ENCODE results near the gene TCHH. TPM values are rescaled to one million over a fixed set of nuclear protein-coding genes. Genes with fewer than 3 reads are reported as not detected.
"Not testable (repeated sequence)": the region's sequence is repeated elsewhere in the genome, so short reads cannot be mapped to it uniquely, and the experiment has no call there.

Gene TCHH
- total RNA-seq, 2 donors from 2014 or later = 0.91 TPM; not detected in 1

DNA sequence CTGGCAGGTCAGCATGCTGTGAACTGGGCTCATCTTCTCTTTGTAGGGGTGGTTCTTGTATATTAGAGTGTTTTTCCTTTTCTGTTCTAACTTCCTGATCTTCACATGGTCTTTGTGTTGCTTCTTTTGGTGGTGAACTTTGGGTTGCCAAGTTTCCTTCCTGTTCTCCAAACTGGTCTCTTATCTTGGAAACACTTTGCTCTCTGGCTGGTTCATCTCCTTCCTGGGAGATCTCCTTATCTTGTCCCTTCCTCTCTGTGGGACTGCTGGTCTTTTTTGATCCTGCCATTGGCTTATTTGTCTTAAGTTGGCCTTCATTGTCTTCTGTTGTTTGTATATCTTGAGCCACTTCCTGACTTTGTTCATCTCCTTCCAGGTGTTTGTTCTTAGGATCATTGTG is 28.5 kb downstream of the TCHH start:
- Histone ChIP-seq H3K4me3 (no peak overlapping the region), H3K4me1 (replicated peaks) (no peaks in the 10 kb centered on the region), H3K27ac (no peak overlapping the region), H3K27me3 (replicated peaks; ENCODE audit: insufficient read depth) (no peaks in the 10 kb centered on the region), H3K36me3 (no peaks in the 10 kb centered on the region), H3K9me3 (no peaks in the 10 kb centered on the region)
- TF ChIP-seq POLR2A (IDR thresholded peaks at IDR 0.05) (no peak), POLR2AphosphoS5 (IDR thresholded peaks at IDR 0.05) (no peak)
- TF ChIP-seq, protein P1, sequence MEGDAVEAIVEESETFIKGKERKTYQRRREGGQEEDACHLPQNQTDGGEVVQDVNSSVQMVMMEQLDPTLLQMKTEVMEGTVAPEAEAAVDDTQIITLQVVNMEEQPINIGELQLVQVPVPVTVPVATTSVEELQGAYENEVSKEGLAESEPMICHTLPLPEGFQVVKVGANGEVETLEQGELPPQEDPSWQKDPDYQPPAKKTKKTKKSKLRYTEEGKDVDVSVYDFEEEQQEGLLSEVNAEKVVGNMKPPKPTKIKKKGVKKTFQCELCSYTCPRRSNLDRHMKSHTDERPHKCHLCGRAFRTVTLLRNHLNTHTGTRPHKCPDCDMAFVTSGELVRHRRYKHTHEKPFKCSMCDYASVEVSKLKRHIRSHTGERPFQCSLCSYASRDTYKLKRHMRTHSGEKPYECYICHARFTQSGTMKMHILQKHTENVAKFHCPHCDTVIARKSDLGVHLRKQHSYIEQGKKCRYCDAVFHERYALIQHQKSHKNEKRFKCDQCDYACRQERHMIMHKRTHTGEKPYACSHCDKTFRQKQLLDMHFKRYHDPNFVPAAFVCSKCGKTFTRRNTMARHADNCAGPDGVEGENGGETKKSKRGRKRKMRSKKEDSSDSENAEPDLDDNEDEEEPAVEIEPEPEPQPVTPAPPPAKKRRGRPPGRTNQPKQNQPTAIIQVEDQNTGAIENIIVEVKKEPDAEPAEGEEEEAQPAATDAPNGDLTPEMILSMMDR (IDR thresholded peaks at IDR 0.05) = no peak
- no peak for DNase-seq (ENCODE audit: low spot score)
- intact Hi-C loops (cut with DNase I) = no loop called here

DNA sequence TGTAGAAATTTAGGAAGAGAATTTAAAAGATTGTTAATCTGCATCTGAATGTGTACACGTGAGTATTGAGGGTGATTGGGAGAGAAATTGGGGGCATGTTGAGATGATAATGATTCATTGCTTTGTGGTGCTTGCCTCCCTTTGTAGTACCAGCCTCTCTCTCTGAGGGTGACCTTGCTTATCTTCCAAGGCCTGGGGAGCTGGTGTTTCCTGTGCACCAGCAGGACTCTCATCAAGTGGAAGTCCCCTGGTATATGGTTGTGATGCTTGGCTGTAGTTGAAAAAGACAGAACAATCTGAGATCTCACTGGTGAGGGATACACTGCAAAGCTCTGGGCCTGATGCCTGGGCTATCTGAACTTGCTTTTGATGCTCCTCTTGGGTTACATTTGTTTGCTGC is 30.4 kb downstream of the TCHH start:
- 55% methylated on average over 1 of the region's 1 CpG for WGBS
- Histone ChIP-seq H3K4me3 (no peak overlapping the region), H3K4me1 (replicated peaks) (no peaks in the 10 kb centered on the region), H3K36me3 (no peaks in the 10 kb centered on the region), H3K27ac (no peak overlapping the region), H3K27me3 (replicated peaks; ENCODE audit: insufficient read depth) (no peaks in the 10 kb centered on the region), H3K9me3 (no peaks in the 10 kb centered on the region)
- no peak for DNase-seq (ENCODE audit: low spot score)
- TF ChIP-seq, protein P1 (IDR thresholded peaks at IDR 0.05) = no peak
- TF ChIP-seq POLR2A (IDR thresholded peaks at IDR 0.05) = no peak
- TF ChIP-seq POLR2AphosphoS5 (IDR thresholded peaks at IDR 0.05) = no peak
- intact Hi-C loops (cut with DNase I) = no loop called here

DNA sequence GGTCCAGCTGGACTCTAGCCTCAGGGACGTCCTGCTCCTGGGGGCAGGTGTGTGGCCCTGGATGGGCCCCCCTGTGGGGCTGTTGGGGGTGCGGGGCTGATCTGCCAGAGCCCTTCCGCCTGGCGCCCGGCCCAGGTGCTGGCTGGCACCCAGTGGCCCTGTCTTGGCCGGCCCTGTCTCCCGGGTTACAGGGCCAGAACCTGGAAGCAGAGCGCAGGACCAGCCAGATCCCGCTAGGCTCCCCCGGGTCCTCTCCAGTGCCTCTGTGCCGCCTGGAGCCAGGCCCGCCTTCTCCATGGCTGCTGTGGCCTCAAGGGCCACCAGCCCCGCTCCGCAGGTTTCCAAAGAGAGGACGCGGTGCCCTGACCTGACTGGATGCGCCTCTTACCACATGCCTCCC is 34.2 kb downstream of the TCHH start:
- H3K27ac ChIP-seq; H3K27me3 ChIP-seq (replicated peaks; ENCODE audit: insufficient read depth); H3K36me3 ChIP-seq; H3K9me3 ChIP-seq; DNase-seq (ENCODE audit: low spot score); H3K4me3 ChIP-seq; H3K4me1 ChIP-seq (replicated peaks); intact Hi-C loops (cut with DNase I): not testable (repeated sequence)
- 90% methylated on average over 15 of the region's 17 CpGs for WGBS

DNA sequence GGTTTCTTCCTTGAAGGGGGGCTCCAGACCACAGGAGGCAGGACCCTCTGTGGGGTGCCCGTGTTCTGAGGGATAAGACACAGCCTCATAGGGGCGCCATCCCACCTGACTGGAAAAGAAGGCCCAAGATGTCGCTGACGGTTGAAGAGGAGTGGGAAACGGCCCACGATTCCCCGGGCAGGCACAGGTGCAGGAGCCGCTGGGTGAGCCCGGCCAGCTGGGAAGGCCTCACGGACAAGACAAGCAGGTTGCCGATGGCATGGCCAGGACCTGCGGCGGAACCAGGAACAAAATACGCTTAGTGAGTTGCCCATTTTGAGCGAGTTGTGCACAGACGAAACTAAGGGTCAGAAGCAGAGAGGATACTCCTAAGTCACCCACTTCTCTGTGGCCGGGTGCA is 34.8 kb downstream of the TCHH start:
- H3K36me3 ChIP-seq; DNase-seq (ENCODE audit: low spot score); H3K27me3 ChIP-seq (replicated peaks; ENCODE audit: insufficient read depth); H3K9me3 ChIP-seq; H3K4me1 ChIP-seq (replicated peaks); H3K4me3 ChIP-seq; H3K27ac ChIP-seq; intact Hi-C loops (cut with DNase I): not testable (repeated sequence)
- WGBS = 94% methylated on average over 17 of the region's 17 CpGs

DNA sequence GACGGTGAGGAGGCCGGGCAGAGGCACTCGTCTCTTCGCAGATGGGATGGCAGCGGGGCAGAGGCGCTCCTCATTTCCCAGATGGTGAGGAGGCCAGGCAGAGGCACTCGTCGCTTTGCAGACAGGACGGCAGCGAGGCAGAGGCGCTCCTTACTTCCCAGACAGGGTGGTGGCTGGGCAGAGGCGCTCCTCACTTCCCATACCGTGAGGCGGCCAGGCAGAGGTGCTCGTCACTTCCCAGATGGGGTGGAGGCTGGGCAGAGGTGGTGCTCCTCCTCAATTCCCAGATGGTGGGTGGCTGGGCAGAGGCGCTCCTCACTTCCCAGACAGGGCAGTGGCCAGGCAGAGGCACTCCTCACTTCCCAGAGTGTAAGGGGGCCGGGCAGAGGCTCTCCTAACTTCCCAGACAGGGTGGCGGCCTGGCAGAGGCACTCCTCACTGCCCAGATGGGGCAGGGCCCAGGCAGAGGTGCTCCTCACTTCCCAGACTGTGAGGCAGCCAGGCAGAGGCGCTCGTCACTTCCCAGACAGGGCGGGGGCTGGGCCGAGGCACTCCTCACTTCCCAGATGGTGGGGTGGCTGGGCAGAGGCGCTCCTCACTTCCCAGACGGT is 36.3 kb downstream of the TCHH start:
- intact Hi-C loops (cut with DNase I) = no loop called here
- no peaks in the 10 kb centered on the region for H3K36me3 ChIP-seq
- H3K9me3 ChIP-seq = no peaks in the 10 kb centered on the region
- H3K4me3 ChIP-seq = no peak overlapping the region
- no peaks in the 10 kb centered on the region for H3K4me1 ChIP-seq (replicated peaks)
- TF ChIP-seq, protein P1 (IDR thresholded peaks at IDR 0.05) = no peak
- TF ChIP-seq POLR2AphosphoS5 (IDR thresholded peaks at IDR 0.05) (no peak), POLR2A (IDR thresholded peaks at IDR 0.05) (no peak)
- H3K27ac ChIP-seq = no peak overlapping the region
- 89% methylated on average over 18 of the region's 24 CpGs for WGBS
- DNase-seq (ENCODE audit: low spot score) = no peak
- no peaks in the 10 kb centered on the region for H3K27me3 ChIP-seq (replicated peaks; ENCODE audit: insufficient read depth)

DNA sequence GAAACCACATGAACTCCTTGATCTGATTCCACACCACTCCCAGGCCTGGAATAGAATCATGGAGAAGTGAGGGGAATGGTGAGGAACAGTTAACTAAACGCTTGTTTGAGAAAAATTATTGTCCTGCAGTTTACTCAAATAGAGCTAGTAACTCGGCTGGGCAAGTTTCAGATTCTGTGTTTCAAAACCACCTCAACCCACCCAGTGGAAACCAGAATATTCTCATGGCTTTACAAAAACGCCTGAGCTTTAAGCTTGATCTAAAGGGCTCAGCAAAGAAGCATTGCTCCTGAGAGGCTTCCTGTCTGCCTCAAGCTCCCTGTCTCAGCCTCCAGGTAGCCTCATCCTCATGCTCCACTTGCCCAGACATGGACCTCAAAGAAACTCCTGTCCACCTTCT is 42.9 kb downstream of the TCHH start:
- H3K36me3 ChIP-seq = no peaks in the 10 kb centered on the region
- H3K27me3 ChIP-seq (replicated peaks; ENCODE audit: insufficient read depth) = no peaks in the 10 kb centered on the region
- H3K4me3 ChIP-seq = no peak overlapping the region
- 91% methylated on average over 3 of the region's 3 CpGs for WGBS
- no peak overlapping the region for H3K27ac ChIP-seq
- no peaks in the 10 kb centered on the region for H3K9me3 ChIP-seq
- TF ChIP-seq, protein P1 (IDR thresholded peaks at IDR 0.05) = no peak
- TF ChIP-seq POLR2A (IDR thresholded peaks at IDR 0.05) = no peak
- TF ChIP-seq POLR2AphosphoS5 (IDR thresholded peaks at IDR 0.05) = no peak
- H3K4me1 ChIP-seq (replicated peaks) = no peaks in the 10 kb centered on the region
- intact Hi-C loops (cut with DNase I) = no loop called here
- no peak for DNase-seq (ENCODE audit: low spot score)

Data from prostate gland (tissue), 2 donors.